HepG2 (cell line): Measurements from ENCODE around the gene MYLK. TPM values are rescaled to one million over a fixed set of nuclear protein-coding genes. Genes with fewer than 3 reads are reported as not detected.

Source experiments
- ATAC-seq: fragments of 200-7000 bp; cut with Tn5 transposase; 3 replicates; pipeline ENCODE4 v1.9.1; 2020; ENCODE audit warnings: mild to moderate bottlenecking, moderate library complexity
- BruUV-seq: library from RNA; stranded (reverse); fragments of 400-500 nt; replicated peaks from 2 replicates; lab custom pipeline; 2021; lab: Mats Ljungman, UMichigan
- CTCF ChIA-PET: fragments of 300-600 bp; formaldehyde crosslinking; extraction: SDS; loops from one replicate; lab custom pipeline; 2021; ENCODE audit warnings: low total read pairs, inconsistent platforms, low intra/inter-chr PET ratio; lab: Yijun Ruan, JAX
- POLR2A ChIA-PET: fragments of 350-600 bp; sonication (Branson Sonifier 250); formaldehyde crosslinking; loops from one replicate; lab custom pipeline; 2020; ENCODE audit warnings: antibody characterized with exemption, inconsistent platforms; lab: Yijun Ruan, JAX
- DNase-seq: peaks from one replicate; pipeline ENCODE4 v3.0.0-alpha.2; 2015; ENCODE audit warnings: low spot score
- FAIRE-seq: peaks from 3 replicates; lab custom pipeline; 2011; peaks lifted over from hg19 to GRCh38; lab: Jason Lieb, UNC
- H2AFZ ChIP-seq: one replicate; pipeline ENCODE4 v1.6.1; 2011; ENCODE audit warnings: low read length, inconsistent platforms
- H3K27ac ChIP-seq: fragments of 300-600 bp; 3 replicates; pipeline ENCODE4 v1.8.0; 2011; ENCODE audit warnings: mixed run types, mild to moderate bottlenecking, mixed read lengths, low read length, inconsistent platforms; ENCODE audit not compliant: insufficient read depth; ENCODE audit errors: extremely low read length
- H3K27me3 ChIP-seq, 2 experiments: fragments of 200-600 bp in 1 of 2; 2 replicates in 1 of 2; 3 replicates in 1 of 2; pipeline versions ENCODE4 v1.6.0 to v1.8.0; 2011; ENCODE audit warnings: low read length in 2 of 2, mild to moderate bottlenecking in 2 of 2, moderate library complexity in 2 of 2, inconsistent platforms in 1 of 2; ENCODE audit not compliant: insufficient read depth in 2 of 2, control insufficient read depth in 1 of 2
- H3K36me3 ChIP-seq, 2 experiments: fragments of 200-600 bp in 1 of 2; replicated peaks in 1 of 2; 2 replicates in 1 of 2; 3 replicates in 1 of 2; pipeline versions ENCODE4 v1.5.1 to v1.8.0; 2011; ENCODE audit warnings: low read length in 2 of 2, inconsistent platforms in 1 of 2; ENCODE audit not compliant: insufficient read depth in 2 of 2, control insufficient read depth in 1 of 2
- H3K4me1 ChIP-seq: 2 replicates; pipeline ENCODE4 v1.5.1; 2012; ENCODE audit warnings: low read length, inconsistent platforms; ENCODE audit not compliant: insufficient read depth
- H3K4me2 ChIP-seq: 2 replicates; pipeline ENCODE4 v1.6.0; 2011; ENCODE audit warnings: low read depth, low read length, inconsistent platforms
- H3K4me3 ChIP-seq, 3 experiments: fragments of 200-600 bp in 1 of 3; sonication (generic), shearing (Covaris generic) in 1 of 3; replicated peaks in 1 of 3; 2 replicates each; pipeline ENCODE4 v1.5.1; 2011 to 2016; ENCODE audit warnings: low read length in 3 of 3, inconsistent platforms in 2 of 3, low read depth in 2 of 3, mild to moderate bottlenecking in 2 of 3, control low read depth in 1 of 3, mixed read lengths in 1 of 3; ENCODE audit not compliant: insufficient read depth in 1 of 3
- H3K79me2 ChIP-seq: one replicate; pipeline ENCODE4 v1.6.1; 2011; ENCODE audit warnings: low read length, inconsistent platforms; ENCODE audit not compliant: insufficient read depth
- H3K9ac ChIP-seq: 2 replicates; pipeline ENCODE4 v1.6.0; 2011; ENCODE audit warnings: mild to moderate bottlenecking, low read depth, low read length, inconsistent platforms; ENCODE audit not compliant: insufficient read depth
- H3K9me3 ChIP-seq: 2 replicates; pipeline ENCODE4 v1.5.1; 2012; ENCODE audit warnings: mild to moderate bottlenecking, low read length
- H4K20me1 ChIP-seq: 2 replicates; pipeline ENCODE4 v1.6.0; 2011; ENCODE audit warnings: inconsistent platforms, mild to moderate bottlenecking, low read length, moderate library complexity; ENCODE audit not compliant: insufficient read depth
- MAFF ChIP-seq: IDR thresholded peaks from 2 replicates; pipeline ENCODE4 v1.6.1; 2011; ENCODE audit warnings: low read depth, low read length, improper control_type of control experiment
- MAFK ChIP-seq, 2 experiments: IDR thresholded peaks in 1 of 2; conservative IDR thresholded peaks in 1 of 2; 2 replicates each; pipeline ENCODE4 v1.6.1; 2011; ENCODE audit warnings: improper control_type of control experiment in 2 of 2, low read length in 2 of 2
- SP2 ChIP-seq: sonication (generic); formaldehyde crosslinking; IDR thresholded peaks from 2 replicates; pipeline ENCODE4 v1.5.1; 2020; ENCODE audit warnings: mild to moderate bottlenecking, missing genetic modification reagents
- ZFP1 ChIP-seq: IDR thresholded peaks from 2 replicates; pipeline ENCODE4 v1.6.1; 2016
- ZNF33B ChIP-seq: sonication (generic); formaldehyde crosslinking; IDR thresholded peaks from 2 replicates; pipeline ENCODE4 v1.5.1; 2020; ENCODE audit warnings: mild to moderate bottlenecking, missing genetic modification reagents
- ZNF34 ChIP-seq: sonication (generic); formaldehyde crosslinking; IDR thresholded peaks from 2 replicates; pipeline ENCODE4 v1.4.0; 2020; ENCODE audit warnings: mild to moderate bottlenecking, missing genetic modification reagents, borderline replicate concordance
- ZNF720 ChIP-seq: sonication (generic); formaldehyde crosslinking; IDR thresholded peaks from 2 replicates; pipeline ENCODE4 v1.4.0; 2020; ENCODE audit warnings: missing genetic modification reagents
- ZNF768 ChIP-seq: sonication (generic); formaldehyde crosslinking; IDR thresholded peaks from 2 replicates; pipeline ENCODE4 v1.4.0; 2020; ENCODE audit warnings: missing genetic modification reagents
- WGBS: methylation state at CpG from one replicate; pipeline ENCODE4 v1.1.6; 2017; ENCODE audit warnings: low lambda C conversion rate; 5-methylcytosine and 5-hydroxymethylcytosine counted together
- in situ Hi-C: cut with HindIII; loops from 2 replicates; pipeline ENCODE4 v1.10.0; 2017; ENCODE audit warnings: low pct_unique_long_range_greater_than_20kb; ENCODE audit not compliant: extremely low pct_ligation_motif_present
- intact Hi-C: fragments of 100-400 bp; cut with micrococcal nuclease; formaldehyde crosslinking; loops from one replicate; pipeline ENCODE4 v1.10.0; 2022; ENCODE audit not compliant: unreplicated experiment
- polyA plus RNA-seq, 8 experiments: library from polyadenylated mRNA; depleted of rRNA in 3 of 8; stranded (reverse) in 7 of 8; unstranded in 1 of 8; fragments of >200 nt; fragmentation: Illumina TruSeq in 4 of 8; extraction: Trizol in 4 of 8; gene quantifications; 2 replicates each; pipeline versions ENCODE4 v1.2.1 to v1.2.3, GENCODE V29; 2011 to 2016; ENCODE audit warnings: low read depth in 4 of 8, missing spikeins in 1 of 8, mixed read lengths in 1 of 8; ENCODE audit not compliant: insufficient read depth in 1 of 8
- total RNA-seq, 5 experiments: library from RNA; depleted of rRNA; stranded (reverse); fragments of >200 nt; fragmentation: Illumina TruSeq; extraction: Trizol; gene quantifications; 2 replicates each; pipeline ENCODE4 v1.2.3, GENCODE V29; 2016; ENCODE audit warnings: low read depth in 1 of 5
- TF ChIP-seq, protein P1 (sequence below): sonication (generic); formaldehyde crosslinking; IDR thresholded peaks from 2 replicates; pipeline ENCODE4 v1.8.0; 2022; ENCODE audit warnings: mild to moderate bottlenecking, missing genetic modification reagents, moderate library complexity
- TF ChIP-seq, protein P2 (sequence below): sonication (generic); formaldehyde crosslinking; IDR thresholded peaks from 2 replicates; pipeline ENCODE4 v1.4.0; 2020; ENCODE audit warnings: missing genetic modification reagents, borderline replicate concordance

The MYLK gene
- total and polyA plus RNA-seq, 2 of the 13 experiments (the other 11 are each of a cell fraction or from before 2014, with no cell fraction given): 10.6 to 34.9 TPM

DNA sequence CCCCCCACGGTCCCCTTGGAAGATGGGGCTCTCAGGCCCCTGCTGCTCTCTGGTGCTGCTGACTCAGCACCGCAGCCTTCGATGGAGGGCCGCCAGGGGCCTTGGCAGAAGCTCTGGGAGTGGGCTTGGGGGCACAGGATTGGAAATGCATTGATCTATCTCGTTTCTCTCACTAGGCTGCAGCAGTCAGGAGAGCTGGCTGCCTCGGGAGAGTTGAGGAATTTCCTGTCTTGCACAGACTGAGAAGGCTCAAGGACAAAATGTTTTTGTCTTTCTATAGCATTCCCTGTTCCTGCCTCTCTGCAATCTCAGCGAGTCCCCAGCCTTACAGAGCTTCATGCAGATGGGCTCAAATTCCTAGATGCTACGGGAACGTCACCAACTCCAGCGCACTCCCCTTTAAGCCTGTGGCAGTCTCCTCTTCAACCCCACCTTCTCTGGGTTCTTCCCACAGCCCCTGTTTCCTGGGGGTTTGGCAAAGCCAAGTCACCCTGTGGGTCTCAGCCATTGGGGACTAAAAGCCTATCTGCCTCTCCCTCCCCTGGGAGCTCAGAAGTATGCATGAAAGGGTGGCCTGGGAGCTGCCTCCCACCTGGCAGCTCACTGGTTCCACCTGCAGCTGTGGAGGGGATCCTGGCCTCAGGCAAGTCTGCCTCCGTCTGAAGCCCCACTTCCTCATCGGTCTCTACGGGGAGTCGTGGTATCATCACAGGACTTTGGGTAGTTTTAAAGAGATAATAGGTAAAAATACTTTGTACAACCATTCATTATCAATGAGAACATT, 171.9 kb downstream of the MYLK start:
- no peak overlapping the region for H3K27ac ChIP-seq
- ATAC-seq: no peak; the same call in 2 of the 3 replicates
- ChIA-PET POLR2A (no interaction called here), CTCF (no interaction called here)
- H3K79me2 ChIP-seq: no peaks in the 10 kb centered on the region
- no peaks in the 10 kb centered on the region for H3K4me1 ChIP-seq
- H2AFZ ChIP-seq: no peak overlapping the region
- TF ChIP-seq, protein P1, sequence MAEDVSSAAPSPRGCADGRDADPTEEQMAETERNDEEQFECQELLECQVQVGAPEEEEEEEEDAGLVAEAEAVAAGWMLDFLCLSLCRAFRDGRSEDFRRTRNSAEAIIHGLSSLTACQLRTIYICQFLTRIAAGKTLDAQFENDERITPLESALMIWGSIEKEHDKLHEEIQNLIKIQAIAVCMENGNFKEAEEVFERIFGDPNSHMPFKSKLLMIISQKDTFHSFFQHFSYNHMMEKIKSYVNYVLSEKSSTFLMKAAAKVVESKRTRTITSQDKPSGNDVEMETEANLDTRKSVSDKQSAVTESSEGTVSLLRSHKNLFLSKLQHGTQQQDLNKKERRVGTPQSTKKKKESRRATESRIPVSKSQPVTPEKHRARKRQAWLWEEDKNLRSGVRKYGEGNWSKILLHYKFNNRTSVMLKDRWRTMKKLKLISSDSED (CRISPR knock-in tag): no peak
- TF ChIP-seq ZNF34 (CRISPR knock-in tag) (no peak), MAFF (peak; percentile 63), ZFP1 (CRISPR knock-in tag) (no peak), SP2 (CRISPR knock-in tag) (no peak), ZNF720 (CRISPR knock-in tag) (no peak), MAFK (conservative IDR thresholded peaks at IDR 0.05 in 1 of 2, IDR thresholded peaks at IDR 0.05 in 1 of 2; ENCODE audit: low read length in 2 of 2) (peak; percentile 71 to 85), ZNF768 (CRISPR knock-in tag) (no peak), ZNF33B (CRISPR knock-in tag) (no peak)
- TF ChIP-seq, protein P2, sequence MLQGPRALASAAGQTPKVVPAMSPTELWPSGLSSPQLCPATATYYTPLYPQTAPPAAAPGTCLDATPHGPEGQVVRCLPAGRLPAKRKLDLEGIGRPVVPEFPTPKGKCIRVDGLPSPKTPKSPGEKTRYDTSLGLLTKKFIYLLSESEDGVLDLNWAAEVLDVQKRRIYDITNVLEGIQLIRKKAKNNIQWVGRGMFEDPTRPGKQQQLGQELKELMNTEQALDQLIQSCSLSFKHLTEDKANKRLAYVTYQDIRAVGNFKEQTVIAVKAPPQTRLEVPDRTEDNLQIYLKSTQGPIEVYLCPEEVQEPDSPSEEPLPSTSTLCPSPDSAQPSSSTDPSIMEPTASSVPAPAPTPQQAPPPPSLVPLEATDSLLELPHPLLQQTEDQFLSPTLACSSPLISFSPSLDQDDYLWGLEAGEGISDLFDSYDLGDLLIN (CRISPR knock-in tag): no peak
- H3K4me2 ChIP-seq: no peak overlapping the region
- in situ Hi-C loops: no loop called here
- no peak overlapping the region for H3K9ac ChIP-seq
- FAIRE-seq: no peak
- BruUV-seq: no TSS peak
- H3K9me3 ChIP-seq: no peaks in the 10 kb centered on the region
- H3K4me3 ChIP-seq: no peak overlapping the region
- DNase-seq: no peak
- H4K20me1 ChIP-seq: no peaks in the 10 kb centered on the region
- intact Hi-C loops: no loop called here
- 95% methylated on average over 13 of the region's 14 CpGs for WGBS
- no peaks in the 10 kb centered on the region for H3K27me3 ChIP-seq
- H3K36me3 ChIP-seq: peaks cover 9 to 31% of the 10 kb centered on the region in 2 experiments; a peak in 4 of 5 replicates
